Measurements from ENCODE around the gene RBBP8.

RBBP8 gene

GRCh38 chr18:22961156-22961555 is 28.0 kb downstream of the RBBP8 start:
- DNase-seq (ENCODE audit: low spot score) = no peak
- no peak for TF ChIP-seq CTCF (IDR thresholded peaks at IDR 0.05)
- Histone ChIP-seq H3K4me3 (no peak overlapping the region), H3K27ac (no peak overlapping the region)

GRCh38 chr18:22962004-22962403 is 28.9 kb downstream of the RBBP8 start:
- no peak for DNase-seq (ENCODE audit: low spot score)
- no peak overlapping the region for H3K4me3 ChIP-seq
- no peak for TF ChIP-seq CTCF (IDR thresholded peaks at IDR 0.05)
- H3K27ac ChIP-seq = no peak overlapping the region

GRCh38 chr18:22964116-22964515 is 31.0 kb downstream of the RBBP8 start:
- no peak for TF ChIP-seq CTCF (IDR thresholded peaks at IDR 0.05)
- Histone ChIP-seq H3K27ac (no peak overlapping the region), H3K4me3 (no peak overlapping the region)
- DNase-seq (ENCODE audit: low spot score) = no peak

GRCh38 chr18:22964722-22965121 is 31.6 kb downstream of the RBBP8 start:
- TF ChIP-seq CTCF (IDR thresholded peaks at IDR 0.05) = no peak
- H3K27ac ChIP-seq = no peak overlapping the region
- no peak overlapping the region for H3K4me3 ChIP-seq
- DNase-seq (ENCODE audit: low spot score) = no peak

GRCh38 chr18:22971038-22971437 is 37.9 kb downstream of the RBBP8 start:
- DNase-seq (ENCODE audit: low spot score) = no peak
- no peak for TF ChIP-seq CTCF (IDR thresholded peaks at IDR 0.05)
- Histone ChIP-seq H3K27ac (no peak overlapping the region), H3K4me3 (no peak overlapping the region)

GRCh38 chr18:22974001-22974400 is 40.9 kb downstream of the RBBP8 start:
- Histone ChIP-seq H3K4me3 (no peak overlapping the region), H3K27ac (no peak overlapping the region)
- no peak for DNase-seq (ENCODE audit: low spot score)
- no peak for TF ChIP-seq CTCF (IDR thresholded peaks at IDR 0.05)

GRCh38 chr18:22974707-22975106 is 41.6 kb downstream of the RBBP8 start:
- Histone ChIP-seq H3K27ac (no peak overlapping the region), H3K4me3 (no peak overlapping the region)
- TF ChIP-seq CTCF (IDR thresholded peaks at IDR 0.05) = no peak
- no peak for DNase-seq (ENCODE audit: low spot score)
